ENCODE measurements around the gene CCDC144A.
"Not testable (repeated sequence)": the region's sequence is repeated elsewhere in the genome, so short reads cannot be mapped to it uniquely, and the experiment has no call there.

Gene CCDC144A

GRCh38 chr17:16818821-16819683, 129.0 kb downstream of the CCDC144A start:
- H3K4me3 ChIP-seq (ENCODE audit: low read depth in 1 of 2, low read length in 2 of 2), result no peak overlapping the region
- no peak overlapping the region for H3K9ac ChIP-seq (ENCODE audit: low read depth in 1 of 2, low read length in 2 of 2)
- no peaks in the 10 kb centered on the region for H3K36me3 ChIP-seq (ENCODE audit: control insufficient read depth in 1 of 2, insufficient read depth in 2 of 2, low read length in 2 of 2)
- no peaks in the 10 kb centered on the region for H3K9me3 ChIP-seq (ENCODE audit: control insufficient read depth in 1 of 2, low read length in 2 of 2)
- H3K4me1 ChIP-seq (ENCODE audit: control insufficient read depth in 1 of 2, insufficient read depth in 2 of 2, low read length in 2 of 2), result peaks cover 0 to 10% of the 10 kb centered on the region in 2 donors
- H3K27me3 ChIP-seq (ENCODE audit: control insufficient read depth in 1 of 2, insufficient read depth in 2 of 2, low read length in 2 of 2), result peaks cover 0 to 7% of the 10 kb centered on the region in 2 donors
- H3K27ac ChIP-seq (ENCODE audit: low read depth, low read length), result no peak overlapping the region

- no peaks in the 10 kb centered on the region for H3K36me3 ChIP-seq (ENCODE audit: control insufficient read depth in 1 of 2, insufficient read depth in 2 of 2, low read length in 2 of 2)
- peaks cover 0 to 10% of the 10 kb centered on the region in 2 donors for H3K4me1 ChIP-seq (ENCODE audit: control insufficient read depth in 1 of 2, insufficient read depth in 2 of 2, low read length in 2 of 2)
- no peak overlapping the region for H3K27ac ChIP-seq (ENCODE audit: low read depth, low read length)
- no peaks in the 10 kb centered on the region for H3K9me3 ChIP-seq (ENCODE audit: control insufficient read depth in 1 of 2, low read length in 2 of 2)
- no peak overlapping the region for H3K4me3 ChIP-seq (ENCODE audit: low read depth in 1 of 2, low read length in 2 of 2)
- H3K9ac ChIP-seq (ENCODE audit: low read depth in 1 of 2, low read length in 2 of 2), result no peak overlapping the region
- H3K27me3 ChIP-seq (ENCODE audit: control insufficient read depth in 1 of 2, insufficient read depth in 2 of 2, low read length in 2 of 2), result peaks cover 0 to 2% of the 10 kb centered on the region in 2 donors
Observed at GRCh38 chr17:16820161-16820877, 130.3 kb downstream of the CCDC144A start.

DNA sequence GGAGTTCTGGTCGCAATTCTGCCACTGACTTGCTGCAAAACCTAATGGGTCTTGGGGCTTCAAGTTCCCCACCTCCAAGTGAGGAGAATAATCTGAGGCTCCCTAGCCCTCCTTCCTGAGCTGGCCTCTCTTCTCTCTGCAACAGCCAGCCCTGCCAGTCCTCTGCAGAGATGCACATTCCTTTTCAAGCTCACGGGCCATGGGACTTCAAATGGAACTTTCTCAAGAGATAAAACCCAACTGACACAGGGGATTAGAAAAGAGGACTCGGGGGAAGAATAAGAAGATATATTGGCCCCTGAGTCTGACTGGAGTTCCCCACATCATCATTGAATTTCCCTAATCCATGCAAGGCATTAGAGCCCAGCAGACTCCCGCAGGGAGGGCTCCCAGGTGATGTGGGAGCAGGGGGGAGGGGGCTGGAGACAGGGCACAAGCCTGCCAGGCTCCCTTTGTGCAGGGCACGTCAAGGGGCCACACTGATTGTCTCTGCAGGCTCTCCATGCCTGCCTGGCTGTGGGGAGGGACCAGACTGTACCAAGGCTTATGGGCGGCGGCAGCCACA, 131.0 kb downstream of the CCDC144A start:
- no peak overlapping the region for H3K9ac ChIP-seq (ENCODE audit: low read depth in 1 of 2, low read length in 2 of 2)
- no peak overlapping the region for H3K27ac ChIP-seq (ENCODE audit: low read depth, low read length)
- no peaks in the 10 kb centered on the region for H3K9me3 ChIP-seq (ENCODE audit: control insufficient read depth in 1 of 2, low read length in 2 of 2)
- H3K4me1 ChIP-seq (ENCODE audit: control insufficient read depth in 1 of 2, insufficient read depth in 2 of 2, low read length in 2 of 2), result peaks cover 0 to 10% of the 10 kb centered on the region in 2 donors
- H3K27me3 ChIP-seq (ENCODE audit: control insufficient read depth in 1 of 2, insufficient read depth in 2 of 2, low read length in 2 of 2), result no peaks in the 10 kb centered on the region
- no peaks in the 10 kb centered on the region for H3K36me3 ChIP-seq (ENCODE audit: control insufficient read depth in 1 of 2, insufficient read depth in 2 of 2, low read length in 2 of 2)
- H3K4me3 ChIP-seq (ENCODE audit: low read depth in 1 of 2, low read length in 2 of 2), result no peak overlapping the region

DNA sequence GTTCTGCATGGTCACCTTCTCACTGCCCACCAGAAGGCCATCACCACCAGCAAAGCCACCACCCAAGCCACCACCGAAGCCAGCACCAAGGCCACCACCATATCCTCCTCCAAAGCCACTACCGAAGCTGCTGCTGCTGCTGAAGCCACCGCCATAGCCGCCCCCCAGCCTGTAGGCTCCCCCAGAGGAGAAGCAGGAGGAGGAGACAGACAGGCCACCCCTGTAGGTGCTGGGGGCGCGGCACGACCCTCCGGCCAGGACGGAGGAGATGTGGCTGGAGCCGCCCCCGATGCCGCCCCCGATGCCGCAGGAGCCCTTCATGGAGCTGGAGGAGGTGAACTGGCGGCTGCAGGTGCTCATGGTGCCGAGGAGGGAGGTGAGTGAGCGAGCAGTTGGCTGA, 132.1 kb downstream of the CCDC144A start:
- H3K27me3 ChIP-seq (ENCODE audit: control insufficient read depth in 1 of 2, insufficient read depth in 2 of 2, low read length in 2 of 2); H3K4me3 ChIP-seq (ENCODE audit: low read depth in 1 of 2, low read length in 2 of 2); H3K9me3 ChIP-seq (ENCODE audit: control insufficient read depth in 1 of 2, low read length in 2 of 2); H3K9ac ChIP-seq (ENCODE audit: low read depth in 1 of 2, low read length in 2 of 2); H3K36me3 ChIP-seq (ENCODE audit: control insufficient read depth in 1 of 2, insufficient read depth in 2 of 2, low read length in 2 of 2); H3K27ac ChIP-seq (ENCODE audit: low read depth, low read length): not testable (repeated sequence)
- H3K4me1 ChIP-seq (ENCODE audit: control insufficient read depth in 1 of 2, insufficient read depth in 2 of 2, low read length in 2 of 2), result peaks cover 0 to 10% of the 10 kb centered on the region in 2 donors

GRCh38 chr17:16823768-16824406, 133.8 kb downstream of the CCDC144A start:
- not testable (repeated sequence) for H3K36me3 ChIP-seq (ENCODE audit: control insufficient read depth in 1 of 2, insufficient read depth in 2 of 2, low read length in 2 of 2); H3K27me3 ChIP-seq (ENCODE audit: control insufficient read depth in 1 of 2, insufficient read depth in 2 of 2, low read length in 2 of 2); H3K4me3 ChIP-seq (ENCODE audit: low read depth in 1 of 2, low read length in 2 of 2); H3K9me3 ChIP-seq (ENCODE audit: control insufficient read depth in 1 of 2, low read length in 2 of 2); H3K9ac ChIP-seq (ENCODE audit: low read depth in 1 of 2, low read length in 2 of 2); H3K27ac ChIP-seq (ENCODE audit: low read depth, low read length)
- H3K4me1 ChIP-seq (ENCODE audit: control insufficient read depth in 1 of 2, insufficient read depth in 2 of 2, low read length in 2 of 2), result peaks cover 0 to 10% of the 10 kb centered on the region in 2 donors

Data from duodenal mucosa (tissue), 2 donors.